Skin of body (tissue), 2 donors: ENCODE measurements around the gene MOB3A. TPM values are rescaled to one million over a fixed set of nuclear protein-coding genes. Genes with fewer than 3 reads are reported as not detected.

Experiments used
- DNase-seq: peaks from one replicate; lab custom pipeline; 2025; lab: John Stamatoyannopoulos, UW
- total RNA-seq: library from RNA; depleted of rRNA; stranded (reverse); fragments of >200 nt; gene quantifications from one replicate; pipeline ENCODE4 v1.2.3, GENCODE V29; 2014

MOB3A gene
- total RNA-seq, 1 donor from 2014 or later: 16.2 TPM

DNA sequence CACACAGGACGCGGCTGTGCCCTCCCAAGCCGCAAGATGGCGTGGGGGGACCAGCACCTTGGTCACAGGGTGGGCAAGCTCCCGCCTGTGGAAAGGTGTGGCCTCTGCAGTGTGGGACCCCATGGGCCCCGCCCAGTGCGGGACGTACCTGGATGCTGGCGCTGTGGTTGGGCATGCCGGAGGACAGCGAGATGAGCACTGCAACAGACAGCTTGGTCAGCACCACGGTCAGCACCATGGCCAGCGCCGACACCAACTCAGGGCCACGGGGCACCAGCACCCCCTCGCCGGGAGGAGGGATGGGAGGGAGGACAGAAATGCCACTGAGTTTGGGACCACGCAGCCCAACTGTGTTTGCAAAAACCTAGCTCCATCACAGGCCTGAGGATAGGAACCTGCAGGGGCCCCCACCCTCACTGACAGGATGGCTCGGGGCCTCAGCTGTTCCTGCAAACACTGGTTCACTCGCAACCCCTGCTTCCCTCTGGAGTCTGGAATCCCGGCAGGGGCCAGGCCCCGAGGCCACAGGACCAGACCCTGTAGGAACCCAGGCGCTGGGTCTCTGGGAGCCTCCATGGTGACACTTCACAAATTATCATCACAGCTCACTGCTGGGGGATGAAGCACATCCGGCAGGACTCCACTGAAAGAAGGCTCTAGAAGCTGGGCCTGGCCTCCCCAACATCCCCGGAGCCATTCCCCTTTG lies 27.7 kb upstream of the MOB3A start:
- no peak for DNase-seq

DNA sequence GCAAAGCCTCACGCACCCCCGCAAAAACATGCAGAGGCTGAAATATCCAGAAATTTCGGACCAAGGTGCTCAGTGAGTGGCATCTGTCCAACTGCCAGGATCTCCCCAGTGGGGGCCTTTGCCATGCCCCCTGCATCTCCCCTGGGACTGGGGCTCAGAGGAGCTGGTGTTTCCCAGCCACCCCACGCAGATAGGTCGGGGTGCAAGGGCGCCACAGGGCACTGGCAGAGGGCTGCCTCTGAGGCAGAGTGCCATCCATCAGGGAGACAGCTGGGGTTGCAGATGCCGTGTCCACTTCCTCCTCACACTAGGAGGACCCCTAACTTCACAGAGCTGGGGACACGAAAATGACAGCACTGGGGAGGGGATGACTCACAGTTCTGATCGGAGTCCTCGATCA lies 26.9 kb upstream of the MOB3A start:
- no peak for DNase-seq

DNA sequence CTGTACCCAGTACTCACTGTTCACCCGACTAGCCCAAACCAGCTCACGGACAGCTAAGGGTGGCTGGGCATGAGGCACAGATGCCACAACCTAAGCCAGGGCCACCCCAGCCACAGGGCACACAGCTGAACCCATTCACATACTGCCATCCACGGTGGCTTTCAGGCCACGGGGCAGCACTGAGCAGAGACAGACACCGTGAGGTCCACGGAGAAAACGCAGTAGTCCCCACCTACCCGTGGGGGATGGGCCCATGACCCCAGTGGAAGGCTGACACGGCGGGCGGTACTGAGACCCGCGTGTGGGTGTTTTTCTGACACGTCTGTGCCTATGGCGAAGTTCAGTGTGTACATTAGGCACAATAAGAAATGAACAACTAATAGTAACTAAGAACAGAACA lies 26.1 kb upstream of the MOB3A start:
- DNase-seq: no peak

DNA sequence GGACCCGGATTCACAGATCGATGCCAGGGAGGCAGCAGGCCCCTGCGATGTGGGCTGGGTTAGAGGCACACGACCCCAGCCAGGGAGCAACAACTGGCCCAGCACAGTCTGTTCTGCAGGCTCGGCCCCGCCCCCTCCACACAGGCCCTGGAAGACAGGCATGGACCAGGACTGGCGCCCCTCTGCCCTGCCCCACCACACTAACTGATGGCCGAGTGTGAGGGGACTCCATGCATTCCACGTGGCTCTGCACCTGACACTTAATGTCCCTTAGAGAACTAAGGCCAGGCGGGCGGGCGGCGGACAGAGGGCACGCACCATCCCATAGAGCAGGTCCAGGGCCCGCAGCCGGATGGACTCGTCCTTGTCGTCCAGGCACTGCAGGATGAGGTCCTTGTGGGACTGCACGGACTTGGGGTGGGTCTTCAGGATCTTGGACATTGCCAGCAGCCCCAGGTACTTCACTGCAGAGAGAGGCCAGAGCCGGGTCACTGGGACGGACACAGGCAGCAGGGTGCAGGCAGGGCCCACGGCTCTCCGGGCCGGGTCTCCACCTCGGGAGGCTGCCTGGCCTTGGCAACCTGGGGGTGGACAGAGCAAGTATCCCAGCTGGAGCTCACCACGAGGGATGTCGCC lies 25.4 kb upstream of the MOB3A start:
- DNase-seq: no peak

DNA sequence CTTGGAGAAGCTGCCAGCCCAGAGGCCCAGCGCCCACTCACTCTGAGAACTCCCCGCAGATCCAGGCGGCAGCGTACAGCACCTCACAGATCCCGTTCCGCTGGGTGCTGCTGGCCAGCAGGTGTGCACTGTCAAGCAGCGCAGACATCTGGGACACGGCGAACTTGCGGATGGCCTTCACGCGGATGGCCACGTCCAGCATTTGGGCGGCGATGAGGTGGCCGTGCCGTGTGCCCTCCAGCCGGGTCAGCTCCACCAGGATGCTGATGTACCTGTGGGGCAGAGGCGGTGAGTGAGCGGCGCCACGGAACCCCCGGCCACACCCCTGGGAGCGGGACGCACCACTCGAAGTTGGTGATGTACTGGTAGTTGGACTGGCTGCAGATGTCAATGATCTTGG lies 24.7 kb upstream of the MOB3A start:
- no peak for DNase-seq

DNA sequence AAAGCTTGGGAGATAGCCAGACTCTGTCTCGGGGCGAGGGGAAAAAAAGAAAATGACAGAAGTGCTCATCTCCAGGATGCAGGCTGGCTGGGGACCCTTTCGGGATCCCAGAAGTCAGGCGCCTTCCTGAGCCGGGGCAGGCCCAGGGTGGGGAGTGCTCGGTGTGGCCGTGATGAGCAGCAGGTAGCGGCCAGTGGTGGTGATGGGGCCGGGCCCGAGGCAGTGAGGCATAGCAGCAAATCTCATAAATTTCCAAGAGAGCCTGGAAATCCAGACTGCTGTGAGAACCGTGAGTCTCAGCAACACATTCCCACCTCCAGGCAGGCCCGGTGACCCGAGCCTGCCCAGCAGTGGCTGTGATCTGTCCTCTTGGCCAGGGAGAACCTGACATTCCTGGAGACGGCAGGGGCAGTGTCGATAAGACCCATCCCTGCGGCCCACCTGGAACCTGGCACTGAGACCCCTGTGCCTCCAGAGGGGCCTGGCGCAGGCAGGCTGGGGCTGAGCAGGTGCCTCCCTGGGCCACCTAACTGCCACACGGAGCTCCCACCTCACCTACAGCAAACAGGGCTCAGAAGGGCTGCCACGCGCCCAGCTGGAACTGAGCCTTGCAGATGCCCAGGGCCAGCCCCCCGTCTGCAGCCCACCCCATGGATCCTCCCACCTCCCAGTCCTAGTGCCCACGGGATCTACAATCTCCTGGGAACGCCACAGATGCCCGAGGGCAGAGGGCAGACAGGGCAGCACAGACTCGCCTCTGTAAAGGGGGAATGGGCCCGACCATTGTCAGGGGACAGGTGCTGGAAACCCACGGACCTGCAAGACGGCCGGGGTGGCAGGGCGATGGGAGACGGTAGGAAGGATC lies 24.0 kb upstream of the MOB3A start:
- DNase-seq: no peak

DNA sequence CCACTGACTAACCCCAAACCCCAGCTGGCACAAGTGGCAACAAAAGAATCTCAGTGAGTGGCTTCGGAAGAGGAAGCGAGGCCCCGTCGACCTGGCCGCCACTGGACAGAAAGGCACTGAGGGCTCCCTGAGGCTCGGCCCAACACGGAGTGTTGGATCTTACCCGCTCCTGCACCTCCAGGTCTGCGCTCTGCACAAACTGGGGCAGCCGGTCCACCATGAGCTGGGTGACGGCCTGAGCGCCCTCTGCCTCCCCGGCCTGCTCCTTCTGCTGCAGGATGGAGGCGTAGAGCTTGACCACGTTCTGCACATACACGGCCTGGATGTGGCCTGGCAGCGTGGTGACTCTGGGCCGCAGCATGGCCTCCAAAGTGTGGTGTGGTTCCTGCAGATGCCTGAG lies 22.3 kb upstream of the MOB3A start:
- DNase-seq: no peak

DNA sequence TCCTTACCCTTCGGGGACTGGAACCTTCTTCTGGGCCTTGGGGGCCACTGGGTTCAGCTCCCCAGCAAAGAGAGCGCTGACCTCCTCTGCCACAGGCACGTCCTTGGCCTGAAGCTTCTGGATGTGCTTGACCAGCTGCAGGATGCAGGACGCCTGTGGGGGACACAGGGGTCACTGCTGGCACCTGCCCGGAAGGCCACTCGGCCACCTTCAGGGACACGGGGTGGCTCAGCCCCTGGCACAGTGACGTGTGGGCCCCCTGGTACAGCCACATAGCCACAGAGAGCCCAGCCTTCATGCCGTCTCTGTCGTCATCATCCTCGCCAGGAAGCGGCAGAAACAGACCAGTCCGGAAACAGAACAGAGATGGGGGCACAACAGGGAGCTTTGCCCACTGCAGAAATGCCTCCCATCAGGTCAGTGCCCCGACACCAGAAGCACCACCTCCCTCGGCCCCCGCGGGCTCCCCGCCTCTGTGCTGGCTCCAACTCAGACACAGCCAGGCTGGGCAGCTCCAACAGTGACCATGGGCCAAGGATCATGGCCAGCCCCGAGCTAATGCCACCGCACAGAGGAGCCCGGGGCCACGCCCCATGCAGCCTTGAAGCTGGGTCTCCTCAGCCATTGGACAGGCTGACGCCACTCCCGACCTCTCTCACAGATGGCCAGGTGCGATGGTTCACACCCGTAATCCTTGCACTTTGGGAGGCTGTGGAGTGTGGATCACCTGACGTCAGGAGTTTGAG lies 21.3 kb upstream of the MOB3A start:
- DNase-seq: no peak

DNA sequence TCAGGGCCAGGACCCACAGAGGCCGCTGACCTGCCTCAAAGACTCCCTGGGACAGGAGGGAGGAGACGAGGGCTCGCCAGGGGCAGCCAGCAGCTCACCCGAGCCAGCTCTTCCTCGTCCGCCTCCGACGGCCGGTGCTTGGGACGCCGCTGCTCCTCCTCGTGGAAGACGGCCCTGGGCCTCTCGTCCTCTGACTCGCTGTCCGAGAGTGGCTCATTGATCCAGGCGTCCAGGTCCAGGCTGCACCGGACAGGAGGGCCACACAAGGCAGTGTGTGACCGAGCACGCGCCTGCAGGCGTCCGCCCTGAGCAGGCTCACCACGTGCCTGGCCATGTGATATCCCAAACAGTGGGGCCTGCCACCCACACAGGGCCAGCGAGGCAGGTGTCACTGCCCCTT lies 20.4 kb upstream of the MOB3A start:
- DNase-seq: no peak

DNA sequence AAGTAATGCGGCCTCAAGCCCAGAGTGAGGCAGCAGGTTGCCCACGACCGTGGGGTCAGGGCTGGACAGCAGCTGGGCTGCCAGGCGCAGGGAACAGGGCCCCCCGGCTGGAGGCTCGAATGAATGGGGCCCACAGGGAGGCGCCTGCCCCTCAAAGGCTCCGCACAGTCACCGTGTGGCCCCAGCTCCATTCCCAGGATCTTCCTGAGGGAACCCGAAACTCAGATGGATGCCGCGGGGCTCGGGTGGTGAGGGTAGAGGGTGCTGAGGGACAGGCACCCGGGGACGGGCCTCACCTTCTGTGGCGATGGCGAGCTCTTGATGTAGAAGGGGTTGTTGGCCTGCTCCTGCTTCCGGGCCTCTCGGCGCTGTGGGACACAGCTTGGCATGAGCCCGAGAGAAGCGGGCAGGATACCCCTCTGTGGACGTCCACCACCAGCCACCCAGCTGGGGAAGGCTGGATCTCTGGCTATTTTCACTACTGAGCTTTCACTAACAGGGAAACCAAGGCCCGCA lies 19.8 kb upstream of the MOB3A start:
- no peak for DNase-seq

DNA sequence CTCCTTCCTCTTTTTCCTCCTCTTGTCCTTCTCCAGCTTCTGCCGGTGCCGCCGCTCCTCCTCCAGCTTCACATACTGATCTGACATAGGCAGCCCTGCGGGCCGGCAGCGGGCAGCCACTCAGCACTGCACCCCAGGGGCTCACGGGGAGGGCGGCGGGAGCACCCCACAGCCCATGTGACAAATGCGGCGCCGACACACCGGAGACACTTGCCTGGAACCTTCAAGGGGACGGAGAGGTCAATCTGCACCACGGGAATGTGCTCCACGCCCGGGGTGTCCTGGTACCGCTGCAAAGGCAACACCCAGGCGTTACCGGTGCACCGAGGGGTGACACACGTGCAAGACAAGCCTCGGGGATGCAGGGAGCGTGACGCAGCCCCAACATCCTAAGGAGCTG lies 19.2 kb upstream of the MOB3A start:
- DNase-seq: no peak

DNA sequence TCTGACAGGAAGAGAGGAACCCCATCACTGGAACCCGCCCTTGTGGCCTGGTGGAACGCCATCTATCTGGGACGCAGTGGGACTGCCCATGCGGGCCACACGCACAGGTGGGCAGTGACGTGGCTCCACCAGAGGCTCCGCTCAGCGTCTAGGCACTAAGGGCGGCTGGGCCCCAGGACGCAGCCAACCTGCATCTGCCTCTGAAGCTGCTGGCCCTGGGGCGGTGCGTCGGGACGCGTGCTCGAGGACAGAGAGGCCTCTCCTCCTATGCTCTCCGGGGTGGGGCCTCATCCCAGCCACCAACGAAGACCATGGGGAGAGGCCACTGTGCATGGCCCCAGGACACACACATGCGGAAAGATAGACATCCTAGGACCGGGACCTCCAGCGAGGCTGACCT lies 18.7 kb upstream of the MOB3A start:
- no peak for DNase-seq

DNA sequence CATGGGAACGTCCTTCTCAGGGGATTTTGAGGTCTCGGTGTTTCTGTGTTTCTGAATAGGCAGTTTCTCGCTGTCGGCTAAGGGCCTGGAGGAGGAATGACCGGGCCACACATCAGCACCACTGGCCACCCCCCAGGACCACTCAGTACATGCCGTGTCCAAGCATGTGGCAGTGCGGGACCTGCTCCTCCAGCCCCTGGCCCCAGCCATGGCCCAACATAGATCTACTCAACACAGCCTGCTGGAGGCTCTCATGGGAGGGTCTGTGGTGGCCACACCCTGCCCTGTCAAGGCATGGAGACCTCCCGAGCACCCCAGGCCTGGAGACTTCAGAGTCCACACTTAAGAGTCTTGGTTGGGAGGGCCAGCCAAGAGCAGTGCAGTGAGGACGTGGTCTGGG lies 18.1 kb upstream of the MOB3A start:
- no peak for DNase-seq

DNA sequence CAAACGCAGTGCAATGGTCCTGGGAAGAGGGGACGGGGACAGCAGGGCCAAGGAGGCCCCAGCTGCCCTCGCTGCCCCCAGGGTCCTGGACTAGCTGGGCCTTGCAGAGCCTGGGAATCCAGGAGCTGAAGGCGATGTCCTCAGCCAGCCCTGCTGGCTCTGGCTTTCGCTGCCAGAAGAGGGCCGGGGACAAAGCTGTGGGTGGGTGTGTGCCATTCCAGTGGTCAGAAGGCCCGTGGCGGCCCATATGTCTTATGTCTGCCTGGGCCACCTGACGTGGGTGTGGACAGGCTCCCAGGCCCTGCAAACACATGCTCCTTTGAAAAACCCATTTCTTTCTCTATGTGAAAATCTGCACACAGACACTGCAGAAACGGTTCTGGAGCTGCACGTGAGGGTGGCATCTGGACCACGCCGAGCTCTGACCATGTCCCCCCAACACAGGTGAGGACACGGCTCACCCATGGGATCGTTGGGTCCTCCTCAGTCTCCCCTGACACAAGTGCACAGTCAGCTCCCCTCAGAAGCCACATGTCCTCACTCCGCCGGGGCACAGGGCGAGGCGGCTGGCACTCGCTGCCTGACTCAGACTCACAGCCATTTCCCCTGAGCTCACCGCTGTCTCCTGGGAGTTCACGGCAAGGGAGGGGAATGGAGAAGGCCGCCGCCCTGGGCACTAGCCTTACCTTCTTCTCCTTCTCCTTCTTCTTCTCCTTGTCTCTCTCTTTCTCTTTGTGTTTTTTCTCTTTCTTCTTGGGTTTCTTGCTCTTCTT lies 17.5 kb upstream of the MOB3A start:
- DNase-seq: no peak

DNA sequence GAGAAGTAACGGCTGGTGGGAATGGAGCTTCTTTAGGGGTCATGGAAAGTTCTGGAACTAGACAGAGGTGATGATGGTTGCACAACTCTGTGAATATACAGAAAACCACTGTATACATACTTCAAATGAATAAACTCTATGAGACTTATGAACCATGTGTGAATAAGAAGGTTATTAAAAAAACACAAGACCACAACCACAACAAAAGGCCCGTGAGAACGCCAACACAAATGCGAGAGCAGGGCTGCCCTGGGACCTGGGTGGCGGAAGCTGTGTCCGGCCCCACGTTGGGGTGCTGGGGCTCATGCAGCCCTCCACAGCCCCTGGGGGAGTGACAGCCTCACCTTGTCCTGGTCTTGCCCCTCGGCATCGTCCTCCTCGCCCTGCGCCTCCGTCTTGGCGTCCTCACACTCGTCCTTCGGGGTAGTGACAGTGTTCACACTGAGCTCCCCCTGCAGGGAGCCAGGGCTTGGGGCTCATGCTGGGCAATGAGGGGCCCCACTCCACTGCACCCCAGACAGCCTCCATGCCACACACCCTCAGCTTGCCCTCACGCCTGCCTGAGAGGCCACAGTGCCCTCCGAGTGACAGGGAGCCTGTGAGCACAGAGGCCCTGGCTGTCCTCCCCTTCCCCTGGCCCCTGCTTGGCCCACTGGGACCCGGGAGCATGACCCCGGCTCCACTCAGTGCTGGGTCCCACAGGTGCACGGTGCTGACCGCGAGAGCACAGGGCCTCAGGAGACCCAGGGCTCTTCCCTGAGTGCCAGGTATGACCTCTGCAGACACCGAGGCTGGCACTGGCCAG lies 16.6 kb upstream of the MOB3A start:
- no peak for DNase-seq

DNA sequence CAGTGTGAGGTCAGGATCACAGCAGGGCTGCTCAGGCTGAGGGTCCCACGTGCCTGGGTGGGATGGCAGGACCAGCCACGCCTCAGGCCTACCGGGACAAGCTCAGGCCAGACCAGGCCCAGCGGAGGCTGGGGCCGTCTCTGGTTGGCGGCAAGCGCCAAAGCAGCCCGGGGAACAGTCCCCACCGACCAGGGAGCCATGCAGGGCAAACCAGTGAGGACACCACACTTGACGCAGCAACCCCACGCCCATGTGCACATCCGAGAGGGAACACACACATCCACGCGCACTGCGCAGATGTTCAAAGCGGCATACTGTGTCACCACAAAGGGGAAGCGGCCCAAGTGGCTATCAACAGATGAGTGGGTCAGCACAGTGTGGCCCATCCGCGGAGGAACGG lies 15.8 kb upstream of the MOB3A start:
- DNase-seq: no peak

DNA sequence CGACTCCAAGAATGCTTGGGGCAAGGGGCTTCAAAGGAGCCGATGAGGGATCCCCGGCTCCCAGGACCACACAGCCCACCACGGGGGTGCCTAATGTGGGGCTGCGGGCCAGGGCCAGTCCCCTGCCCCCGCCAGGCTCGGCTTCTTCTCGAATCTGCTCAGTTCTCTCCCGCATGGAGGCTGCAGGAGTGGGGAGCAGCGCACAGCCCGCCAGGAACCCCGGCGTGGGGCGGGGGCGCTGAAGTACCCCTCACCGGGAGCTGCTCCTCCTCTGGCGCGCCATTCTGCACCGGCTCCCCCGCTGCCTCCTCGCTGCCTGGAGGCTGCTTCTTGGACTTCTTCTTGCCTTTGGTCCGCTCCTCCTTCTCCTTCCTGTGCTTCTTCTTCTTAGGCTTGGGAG lies 15.3 kb upstream of the MOB3A start:
- DNase-seq: no peak

DNA sequence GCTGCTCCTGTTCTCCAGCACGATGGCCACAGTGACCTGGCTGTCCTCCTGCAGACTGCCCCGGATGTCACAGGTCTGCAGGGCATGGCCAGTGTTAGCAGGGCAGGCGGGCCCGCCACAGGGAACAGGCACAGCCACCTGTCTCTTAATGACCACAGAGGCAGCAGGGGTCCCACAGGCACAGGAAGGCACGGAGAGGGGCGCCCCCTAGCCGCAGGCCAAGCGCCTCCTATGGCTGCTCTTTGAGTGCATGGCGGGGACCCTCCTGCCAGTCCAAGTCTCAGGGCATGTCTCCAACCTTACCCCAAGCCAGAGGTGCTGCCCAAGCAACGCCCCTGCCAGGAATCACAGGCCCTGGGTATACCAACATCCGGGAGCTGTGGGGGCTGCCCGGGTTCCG lies 14.7 kb upstream of the MOB3A start:
- no peak for DNase-seq

DNA sequence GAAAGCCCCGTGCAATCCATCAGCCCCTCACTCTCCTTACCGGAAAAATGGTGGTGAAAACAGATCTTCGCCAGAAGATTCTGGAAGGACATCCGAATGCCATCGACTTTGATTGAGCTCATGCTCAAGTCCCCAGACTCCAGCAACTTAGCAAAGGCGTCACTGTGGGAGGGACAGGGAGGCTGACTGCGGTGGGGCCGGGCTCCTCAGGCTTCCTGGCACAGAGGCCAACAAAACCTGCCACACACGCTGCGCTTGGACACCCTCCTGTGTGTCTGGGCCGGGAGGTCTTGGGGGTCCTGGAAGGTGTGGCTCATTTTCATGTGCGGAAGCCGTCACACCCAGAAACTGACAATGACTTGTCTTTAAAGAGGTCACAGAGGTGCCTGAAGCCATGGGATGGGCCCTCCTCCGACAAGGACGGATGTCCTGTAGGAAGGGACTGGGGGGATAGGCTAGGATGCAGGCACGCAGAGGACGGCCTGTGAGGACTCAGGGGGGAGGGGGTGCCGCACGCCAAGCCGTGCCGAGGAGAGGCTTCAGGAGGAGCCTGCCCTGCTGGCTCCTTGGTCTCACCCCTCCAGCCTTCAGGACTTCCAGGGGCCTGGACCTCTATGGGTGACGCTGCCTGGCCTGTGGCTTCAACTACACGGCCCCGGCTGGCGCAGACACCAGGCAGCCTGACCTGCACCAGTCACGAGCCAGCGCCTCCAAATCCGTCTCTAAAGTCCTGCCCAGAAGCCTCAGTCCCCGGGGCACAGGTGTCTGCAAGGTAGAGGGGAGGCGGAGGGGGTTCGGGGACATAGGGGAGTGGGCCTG lies 13.1 kb upstream of the MOB3A start:
- DNase-seq: no peak
